Keratinocyte (primary cell): Measurements from ENCODE around the gene KHDC4.

Experiments
- CTCF ChIP-seq, 3 experiments: IDR thresholded peaks in 1 of 3; conservative IDR thresholded peaks in 1 of 3; optimal IDR thresholded peaks in 1 of 3; 2 replicates in 2 of 3; 3 replicates in 1 of 3; pipeline versions ENCODE3 to v1.5.1; 2011; ENCODE audit warnings: low read length in 3 of 3, mild to moderate bottlenecking in 3 of 3, moderate library complexity in 2 of 3, control low read depth in 1 of 3, inconsistent platforms in 1 of 3; ENCODE audit not compliant: insufficient read depth in 2 of 3; ENCODE audit errors: extremely low read depth in 1 of 3
- EZH2 ChIP-seq: IDR thresholded peaks from one replicate; pipeline ENCODE4 v1.6.1; 2012; ENCODE audit warnings: inconsistent platforms, mild to moderate bottlenecking, low read length, moderate library complexity

GRCh38 chr1:155960081-155960745 is 26.0 kb upstream of the KHDC4 start:
- TF ChIP-seq CTCF (optimal IDR thresholded peaks at IDR 0.05 in 1 of 3, IDR thresholded peaks at IDR 0.05 in 1 of 3, conservative IDR thresholded peaks at IDR 0.05 in 1 of 3; ENCODE audit: extremely low read depth in 1 of 3, insufficient read depth in 2 of 3, low read length in 3 of 3) (no peak), EZH2 (no peak)
